ENCODE data around the gene BST2. TPM values are rescaled to one million over a fixed set of nuclear protein-coding genes. Genes with fewer than 3 reads are reported as not detected.

The BST2 gene, protein sequence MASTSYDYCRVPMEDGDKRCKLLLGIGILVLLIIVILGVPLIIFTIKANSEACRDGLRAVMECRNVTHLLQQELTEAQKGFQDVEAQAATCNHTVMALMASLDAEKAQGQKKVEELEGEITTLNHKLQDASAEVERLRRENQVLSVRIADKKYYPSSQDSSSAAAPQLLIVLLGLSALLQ
- 58.0 and 65.1 TPM in 2 replicates for total RNA-seq (2013; cell fraction: nucleolus; rRNA removed)
- 248 and 257 TPM in 2 replicates for total RNA-seq (2014; rRNA removed)
- total RNA-seq (2014; rRNA removed; fragmentation: Illumina TruSeq; extraction: Trizol), result 161 and 175 TPM in 2 replicates
- total RNA-seq (2021), result 271 and 278 TPM in 2 replicates
- polyA plus RNA-seq (2011; ENCODE audit: low read depth), result 451 TPM
- polyA plus RNA-seq (2011; rRNA removed), result 210 and 301 TPM in 2 replicates
- polyA plus RNA-seq (2011; cell fraction: cytosol; rRNA removed), result 363 and 467 TPM in 2 replicates
- 154 and 173 TPM in 2 replicates for polyA plus RNA-seq (2011; cell fraction: nucleus; rRNA removed)
- 323 and 354 TPM in 2 replicates for polyA plus RNA-seq (2012)
- 62.4 and 198 TPM in 2 replicates for polyA plus RNA-seq (2014; fragmentation: Illumina TruSeq; extraction: Trizol)
- 100 to 1,000 TPM in 1 of 2 experiments, 10 to 100 TPM in 1; 16.6 to 111 TPM for polyA plus RNA-seq (2014; fragmentation: Nextera tagmentation; extraction: Ambion mirVana)
- 329 and 331 TPM in 2 replicates for polyA plus RNA-seq (2014; rRNA removed)
- polyA plus RNA-seq (2016; fragmentation: Nextera tagmentation; extraction: Ambion mirVana), result 100 to 1,000 TPM; 335 to 372 TPM
- 103 and 187 TPM in 2 replicates for polyA minus RNA-seq (2011; rRNA and poly(A)+ RNA removed)
- polyA minus RNA-seq (2011; cell fraction: cytosol; rRNA and poly(A)+ RNA removed), result 52.8 and 53.2 TPM in 2 replicates
- polyA minus RNA-seq (2011; cell fraction: nucleus; rRNA and poly(A)+ RNA removed), result 56.9 and 83.2 TPM in 2 replicates
- Bru-seq, nascent RNA, result percentile 96 among the genes with signal in this experiment
- percentile 97 among the genes with signal in this experiment for BruChase-seq, experiment 1, labeled RNA remaining after a 6-hour chase
- percentile 96 among the genes with signal in this experiment for BruChase-seq, experiment 2, labeled RNA remaining after a 2-hour chase
- long read RNA-seq, experiment 1, transcript BST2-201 (5 exons, 1,019 nt), result major isoform, 129 of 138 reads
- long read RNA-seq, experiment 1, partial matches to known transcripts, result 2 of 138 reads
- long read RNA-seq, experiment 1, other reads (novel, unspliced or antisense), result 6 of 138 reads
- long read RNA-seq, experiment 2, transcript BST2-201 (5 exons, 1,019 nt), result major isoform, 273 of 281 reads
- long read RNA-seq, experiment 2, partial matches to known transcripts, result 0 of 281 reads
- long read RNA-seq, experiment 2, other reads (novel, unspliced or antisense), result 7 of 281 reads

DNA sequence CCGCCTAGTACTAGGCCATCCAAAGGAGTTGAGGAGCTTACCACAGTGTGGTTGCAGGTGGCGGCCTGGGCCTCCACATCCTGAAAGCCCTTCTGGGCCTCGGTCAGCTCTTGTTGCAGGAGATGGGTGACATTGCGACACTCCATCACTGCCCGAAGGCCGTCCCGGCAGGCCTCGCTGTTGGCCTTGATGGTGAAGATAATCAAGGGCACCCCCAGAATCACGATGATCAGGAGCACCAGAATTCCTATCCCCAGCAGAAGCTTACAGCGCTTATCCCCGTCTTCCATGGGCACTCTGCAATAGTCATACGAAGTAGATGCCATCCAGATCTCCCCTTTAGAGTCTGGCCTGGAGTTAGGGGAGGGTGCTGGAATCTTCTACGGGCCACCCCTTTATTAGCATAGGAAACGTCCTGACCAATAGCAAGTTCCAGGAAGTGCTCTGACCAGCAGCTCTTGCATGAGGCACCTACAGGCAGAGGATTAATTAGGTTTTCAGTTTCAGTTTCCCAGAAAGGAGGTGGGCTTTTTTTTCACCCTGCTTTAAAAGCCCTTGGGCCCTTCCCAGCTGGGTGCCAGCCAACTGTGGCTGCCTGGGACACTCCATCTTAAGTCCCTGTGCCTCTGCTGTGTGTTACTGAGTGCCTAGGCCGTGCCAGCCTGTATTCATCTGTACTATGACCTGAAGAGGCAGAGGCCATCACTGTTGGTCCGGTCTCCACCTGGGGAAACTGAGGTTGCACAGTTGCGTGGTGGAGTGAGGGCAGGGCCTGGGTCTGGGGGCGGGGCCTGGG is at the start of gene BST2:
Gene BST2, minus strand, starts transcription at position 381 of the 796 bp plus-strand sequence. Its CDS starts 55 bp downstream, at position 326.
- FAIRE-seq, result peak; percentile 96
- in situ Hi-C loops (cut with MboI), result no loop called here
- peaks cover 11 to 18% of the 10 kb centered on the region in 2 experiments for H3K36me3 ChIP-seq (ENCODE audit: control insufficient read depth in 2 of 2, insufficient read depth in 2 of 2, low read length in 1 of 2)
- no peaks in the 10 kb centered on the region for H3K9me3 ChIP-seq (replicated peaks; ENCODE audit: control insufficient read depth, insufficient read depth, low read length)
- peaks cover 3% of the 10 kb centered on the region; the same call in 1 of the 2 replicates for H4K20me1 ChIP-seq (ENCODE audit: control insufficient read depth, insufficient read depth)
- no TSS peak for BruUV-seq (replicated peaks)
- peak within 1 kb of the TSS; percentile 83 for H3K4me3 ChIP-seq
- ChIA-PET RAD21 (ENCODE audit: unreplicated experiment) (interaction anchor here (0.9 to 2.9 kb wide), 5 partner anchors 14 to 96 kb away, joined by 3 to 21 read pairs (median 4); partner anchors contain the start of genes DDA1 and MVB12A), SMC1A (ENCODE audit: uncharacterized antibody, unreplicated experiment) (interaction anchor here (0.5 to 3.1 kb wide), 4 partner anchors 13 to 146 kb away, joined by 3 to 26 read pairs (median 5); partner anchors contain the start of gene MVB12A), POLR2A (interaction anchor here (0.5 to 3.6 kb wide), 11 partner anchors 12 to 874 kb away, joined by 3 to 46 read pairs (median 3); partner anchors contain the start of genes ABHD8, DDA1, MRPL34 and MVB12A), CTCF (interaction anchor here (0.5 to 1.9 kb wide), 11 partner anchors 13 to 736 kb away, joined by 3 to 7 read pairs (median 3); partner anchors contain the start of genes MVB12A and RPL18A)
- H3K4me2 ChIP-seq (ENCODE audit: control insufficient read depth, insufficient read depth), result peak within 1 kb of the TSS; percentile 82
- intact Hi-C loops (cut with micrococcal nuclease; ENCODE audit: unreplicated experiment), result no loop called here
- peak within 1 kb of the TSS; percentile 99 for H3K27ac ChIP-seq (ENCODE audit: control insufficient read depth, insufficient read depth)
- peaks cover 78% of the 10 kb centered on the region for H3K79me2 ChIP-seq (ENCODE audit: control insufficient read depth, insufficient read depth, low read length)
- peak within 1 kb of the TSS; percentile 72 for H2AFZ ChIP-seq (ENCODE audit: control insufficient read depth, low read depth, low read length)
- peak; percentile 87 for DNase-seq (ENCODE audit: low read depth, low spot score)
- peak; percentile 92 for ATAC-seq
- 1% methylated on average over 18 of the region's 18 CpGs for WGBS (ENCODE audit: insufficient coverage, insufficient replicate concordance, low lambda C conversion rate, missing lambda C conversion rate)
- peaks cover 6% of the 10 kb centered on the region for H3K4me1 ChIP-seq (ENCODE audit: control insufficient read depth, insufficient read depth, low read length)
- H3K27me3 ChIP-seq (replicated peaks in 1 of 2; ENCODE audit: control insufficient read depth in 2 of 2, insufficient read depth in 2 of 2, low read length in 1 of 2), result no peaks in the 10 kb centered on the region
- peak within 1 kb of the TSS; percentile 95 for H3K9ac ChIP-seq (ENCODE audit: control insufficient read depth, insufficient read depth, low read length)
- TF ChIP-seq CREB1 (IDR thresholded peaks at IDR 0.05; ENCODE audit: low read depth) (peak; percentile 4; the same call in 1 of the 2 replicates), NFXL1 (IDR thresholded peaks at IDR 0.05; ENCODE audit: borderline replicate concordance) (no peak), SP1 (IDR thresholded peaks at IDR 0.05; ENCODE audit: low read depth, low read length) (peak; percentile 5), HDAC6 (IDR thresholded peaks at IDR 0.05; ENCODE audit: unreplicated experiment) (no peak), PAX5 (IDR thresholded peaks at IDR 0.05; ENCODE audit: borderline replicate concordance, low read depth, low read length) (no peak), PML (IDR thresholded peaks at IDR 0.05; ENCODE audit: low read length) (peak; percentile 79; the same call in 1 of the 2 replicates)
- TF ChIP-seq, protein P1, sequence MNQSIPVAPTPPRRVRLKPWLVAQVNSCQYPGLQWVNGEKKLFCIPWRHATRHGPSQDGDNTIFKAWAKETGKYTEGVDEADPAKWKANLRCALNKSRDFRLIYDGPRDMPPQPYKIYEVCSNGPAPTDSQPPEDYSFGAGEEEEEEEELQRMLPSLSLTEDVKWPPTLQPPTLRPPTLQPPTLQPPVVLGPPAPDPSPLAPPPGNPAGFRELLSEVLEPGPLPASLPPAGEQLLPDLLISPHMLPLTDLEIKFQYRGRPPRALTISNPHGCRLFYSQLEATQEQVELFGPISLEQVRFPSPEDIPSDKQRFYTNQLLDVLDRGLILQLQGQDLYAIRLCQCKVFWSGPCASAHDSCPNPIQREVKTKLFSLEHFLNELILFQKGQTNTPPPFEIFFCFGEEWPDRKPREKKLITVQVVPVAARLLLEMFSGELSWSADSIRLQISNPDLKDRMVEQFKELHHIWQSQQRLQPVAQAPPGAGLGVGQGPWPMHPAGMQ (IDR thresholded peaks at IDR 0.05; ENCODE audit: borderline replicate concordance), result no peak
- TF ChIP-seq, protein P2, sequence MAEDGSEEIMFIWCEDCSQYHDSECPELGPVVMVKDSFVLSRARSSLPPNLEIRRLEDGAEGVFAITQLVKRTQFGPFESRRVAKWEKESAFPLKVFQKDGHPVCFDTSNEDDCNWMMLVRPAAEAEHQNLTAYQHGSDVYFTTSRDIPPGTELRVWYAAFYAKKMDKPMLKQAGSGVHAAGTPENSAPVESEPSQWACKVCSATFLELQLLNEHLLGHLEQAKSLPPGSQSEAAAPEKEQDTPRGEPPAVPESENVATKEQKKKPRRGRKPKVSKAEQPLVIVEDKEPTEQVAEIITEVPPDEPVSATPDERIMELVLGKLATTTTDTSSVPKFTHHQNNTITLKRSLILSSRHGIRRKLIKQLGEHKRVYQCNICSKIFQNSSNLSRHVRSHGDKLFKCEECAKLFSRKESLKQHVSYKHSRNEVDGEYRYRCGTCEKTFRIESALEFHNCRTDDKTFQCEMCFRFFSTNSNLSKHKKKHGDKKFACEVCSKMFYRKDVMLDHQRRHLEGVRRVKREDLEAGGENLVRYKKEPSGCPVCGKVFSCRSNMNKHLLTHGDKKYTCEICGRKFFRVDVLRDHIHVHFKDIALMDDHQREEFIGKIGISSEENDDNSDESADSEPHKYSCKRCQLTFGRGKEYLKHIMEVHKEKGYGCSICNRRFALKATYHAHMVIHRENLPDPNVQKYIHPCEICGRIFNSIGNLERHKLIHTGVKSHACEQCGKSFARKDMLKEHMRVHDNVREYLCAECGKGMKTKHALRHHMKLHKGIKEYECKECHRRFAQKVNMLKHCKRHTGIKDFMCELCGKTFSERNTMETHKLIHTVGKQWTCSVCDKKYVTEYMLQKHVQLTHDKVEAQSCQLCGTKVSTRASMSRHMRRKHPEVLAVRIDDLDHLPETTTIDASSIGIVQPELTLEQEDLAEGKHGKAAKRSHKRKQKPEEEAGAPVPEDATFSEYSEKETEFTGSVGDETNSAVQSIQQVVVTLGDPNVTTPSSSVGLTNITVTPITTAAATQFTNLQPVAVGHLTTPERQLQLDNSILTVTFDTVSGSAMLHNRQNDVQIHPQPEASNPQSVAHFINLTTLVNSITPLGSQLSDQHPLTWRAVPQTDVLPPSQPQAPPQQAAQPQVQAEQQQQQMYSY (CRISPR knock-in tag; IDR thresholded peaks at IDR 0.05), result no peak
- TF ChIP-seq, protein P3, sequence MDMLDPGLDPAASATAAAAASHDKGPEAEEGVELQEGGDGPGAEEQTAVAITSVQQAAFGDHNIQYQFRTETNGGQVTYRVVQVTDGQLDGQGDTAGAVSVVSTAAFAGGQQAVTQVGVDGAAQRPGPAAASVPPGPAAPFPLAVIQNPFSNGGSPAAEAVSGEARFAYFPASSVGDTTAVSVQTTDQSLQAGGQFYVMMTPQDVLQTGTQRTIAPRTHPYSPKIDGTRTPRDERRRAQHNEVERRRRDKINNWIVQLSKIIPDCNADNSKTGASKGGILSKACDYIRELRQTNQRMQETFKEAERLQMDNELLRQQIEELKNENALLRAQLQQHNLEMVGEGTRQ (IDR thresholded peaks at IDR 0.05; ENCODE audit: borderline replicate concordance, low read depth, low read length), result no peak
